D721Med (cell line): ENCODE data around the gene KCP.

Experiments
- DNase-seq: peaks from one replicate; pipeline ENCODE4 v3.0.0; 2011; ENCODE audit warnings: low spot score; ENCODE audit not compliant: insufficient read length
- FAIRE-seq: peaks from 2 replicates; lab custom pipeline; 2011; peaks lifted over from hg19 to GRCh38; lab: Jason Lieb, UNC
- CTCF ChIP-seq: IDR thresholded peaks from 2 replicates; pipeline ENCODE4 v1.5.1; 2012; ENCODE audit warnings: mild to moderate bottlenecking, control low read depth; ENCODE audit not compliant: insufficient read depth; ENCODE audit errors: missing control alignments

Gene KCP

GRCh38 chr7:128918016-128918665, 7.6 kb upstream of the KCP start:
- no peak for FAIRE-seq
- TF ChIP-seq CTCF = no peak
- DNase-seq = no peak

- no peak for TF ChIP-seq CTCF
- FAIRE-seq (no peak), DNase-seq (no peak)
These were observed 6.6 kb upstream of the KCP start for GRCh38 chr7:128917122-128917521.

GRCh38 chr7:128916643-128916915, 6.1 kb upstream of the KCP start:
- no peak for DNase-seq
- TF ChIP-seq CTCF = no peak
- FAIRE-seq = no peak

- TF ChIP-seq CTCF = no peak
- FAIRE-seq (no peak), DNase-seq (no peak)
These were observed 5.5 kb upstream of the KCP start for GRCh38 chr7:128915841-128916642.

GRCh38 chr7:128915271-128915819, 4.8 kb upstream of the KCP start:
- FAIRE-seq = no peak
- TF ChIP-seq CTCF = no peak
- DNase-seq = no peak

GRCh38 chr7:128914566-128915151, 4.2 kb upstream of the KCP start:
- DNase-seq (no peak), FAIRE-seq (no peak)
- TF ChIP-seq CTCF = no peak
